Osteoblast (primary cell): ENCODE results near the gene TTC39A. TPM values are rescaled to one million over a fixed set of nuclear protein-coding genes. Genes with fewer than 3 reads are reported as not detected.

Experiments used
- DNase-seq: peaks from one replicate; pipeline ENCODE4 v3.0.0; 2011; ENCODE audit warnings: low spot score, mixed read lengths; ENCODE audit not compliant: insufficient read length; ENCODE audit errors: missing footprints
- H2AFZ ChIP-seq: 2 replicates; pipeline ENCODE4 v1.6.0; 2011; ENCODE audit warnings: mild to moderate bottlenecking, low read length
- H3K27ac ChIP-seq: 2 replicates; pipeline ENCODE4 v1.5.1; 2011; ENCODE audit warnings: mild to moderate bottlenecking, low read depth, low read length, moderate library complexity
- H3K27me3 ChIP-seq: 2 replicates; pipeline ENCODE4 v1.6.0; 2012; ENCODE audit warnings: mild to moderate bottlenecking, control low read depth, inconsistent platforms, low read length, moderate library complexity; ENCODE audit not compliant: insufficient read depth
- H3K36me3 ChIP-seq: 2 replicates; pipeline ENCODE4 v1.5.1; 2011; ENCODE audit warnings: mild to moderate bottlenecking, low read length, control low read depth, moderate library complexity; ENCODE audit not compliant: insufficient read depth
- H3K4me1 ChIP-seq: 2 replicates; pipeline ENCODE4 v1.5.1; 2011; ENCODE audit warnings: mild to moderate bottlenecking, low read length, control low read depth, moderate library complexity; ENCODE audit not compliant: insufficient read depth
- H3K4me2 ChIP-seq: 2 replicates; pipeline ENCODE4 v1.6.0; 2011; ENCODE audit warnings: mild to moderate bottlenecking, low read length; ENCODE audit not compliant: insufficient read depth
- H3K4me3 ChIP-seq: fragments of 200-600 bp; sonication (generic); 3 replicates; pipeline ENCODE4 v1.5.1; 2012; ENCODE audit warnings: mild to moderate bottlenecking, low read length, inconsistent platforms; ENCODE audit not compliant: insufficient read depth
- H3K79me2 ChIP-seq: 2 replicates; pipeline ENCODE4 v1.6.0; 2012; ENCODE audit warnings: mild to moderate bottlenecking, low read length, control low read depth, inconsistent platforms; ENCODE audit not compliant: insufficient read depth
- H3K9me3 ChIP-seq: 2 replicates; pipeline ENCODE4 v1.5.1; 2011; ENCODE audit warnings: low read depth, low read length, control low read depth
- H4K20me1 ChIP-seq: 2 replicates; pipeline ENCODE4 v1.6.0; 2012; ENCODE audit warnings: mild to moderate bottlenecking, low read length, control low read depth; ENCODE audit not compliant: insufficient read depth
- CTCF ChIP-seq: IDR thresholded peaks from 2 replicates; pipeline ENCODE4 v1.5.1; 2011; ENCODE audit warnings: mild to moderate bottlenecking, low read depth, low read length, moderate library complexity; ENCODE audit errors: extremely low read depth
- total RNA-seq: library from RNA; depleted of rRNA; stranded (reverse); fragments of >200 nt; gene quantifications from 2 replicates; pipeline ENCODE4 v1.2.3, GENCODE V29; 2012

TTC39A gene
- total RNA-seq, 1 donor, result 0.72 TPM

DNA sequence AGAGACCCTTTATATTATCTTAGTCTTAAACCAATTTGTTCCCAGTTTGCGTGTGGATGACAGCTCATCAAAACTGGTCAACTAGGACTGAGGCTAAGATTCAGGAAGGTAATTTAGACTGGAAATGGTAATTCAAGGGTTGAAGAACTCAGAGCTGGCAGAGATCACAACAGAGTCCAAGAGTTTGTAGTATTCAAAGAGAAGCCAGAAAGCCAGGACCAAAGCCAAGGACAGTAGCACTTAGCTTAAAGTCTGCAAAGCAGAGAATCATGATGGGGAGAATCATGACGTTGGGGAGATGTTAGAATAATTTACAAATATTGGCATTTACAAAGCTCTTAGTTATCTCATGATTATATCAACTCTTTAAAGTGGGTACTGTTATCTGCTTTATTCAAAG is 61.7 kb downstream of the TTC39A start:
- Histone ChIP-seq H3K9me3 (no peaks in the 10 kb centered on the region), H3K79me2 (peaks cover 68% of the 10 kb centered on the region), H2AFZ (no peak overlapping the region), H3K36me3 (peaks cover 20% of the 10 kb centered on the region), H3K27me3 (no peaks in the 10 kb centered on the region), H3K4me1 (peaks cover 68% of the 10 kb centered on the region), H4K20me1 (no peaks in the 10 kb centered on the region), H3K4me2 (peak overlapping the region; percentile 61), H3K27ac (peak overlapping the region; percentile 85), H3K4me3 (no peak overlapping the region)
- DNase-seq, result no peak
- no peak for TF ChIP-seq CTCF

- Histone ChIP-seq H3K27me3 (no peaks in the 10 kb centered on the region), H3K79me2 (peaks cover 80% of the 10 kb centered on the region), H2AFZ (no peak overlapping the region), H4K20me1 (no peaks in the 10 kb centered on the region), H3K36me3 (peaks cover 11% of the 10 kb centered on the region), H3K4me3 (no peak overlapping the region), H3K9me3 (no peaks in the 10 kb centered on the region), H3K4me1 (peaks cover 79% of the 10 kb centered on the region), H3K27ac (no peak overlapping the region), H3K4me2 (no peak overlapping the region)
- TF ChIP-seq CTCF, result no peak
- no peak for DNase-seq
Observed at GRCh38 chr1:51266791-51267190, 63.6 kb downstream of the TTC39A start.

DNA sequence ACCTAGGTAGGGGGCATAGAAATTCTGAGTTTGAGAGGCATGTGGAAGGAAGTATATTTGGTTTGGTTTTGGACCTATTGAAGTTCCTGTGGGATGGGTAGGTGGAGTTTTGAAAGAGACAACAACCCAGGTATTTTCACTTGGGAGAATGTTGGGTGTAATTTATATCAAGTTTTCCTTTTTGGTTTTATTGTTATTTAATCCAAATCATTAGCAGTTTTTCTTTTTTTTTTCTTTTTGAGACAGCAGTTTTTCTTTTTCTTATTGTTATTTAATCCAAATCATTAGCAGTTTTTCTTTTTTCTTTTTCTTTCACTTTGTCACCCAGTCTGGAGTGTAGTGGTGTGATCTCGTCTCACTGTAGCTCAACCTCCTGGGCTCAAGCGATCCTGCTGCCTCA is 64.2 kb downstream of the TTC39A start:
- peaks cover 80% of the 10 kb centered on the region for H3K79me2 ChIP-seq
- no peak for DNase-seq
- H3K36me3 ChIP-seq, result peaks cover 5% of the 10 kb centered on the region
- no peak overlapping the region for H2AFZ ChIP-seq
- no peak for TF ChIP-seq CTCF
- H3K4me1 ChIP-seq, result peaks cover 80% of the 10 kb centered on the region
- no peak overlapping the region for H3K4me3 ChIP-seq
- no peak overlapping the region for H3K4me2 ChIP-seq
- H4K20me1 ChIP-seq, result no peaks in the 10 kb centered on the region
- H3K27ac ChIP-seq, result no peak overlapping the region
- no peaks in the 10 kb centered on the region for H3K9me3 ChIP-seq
- H3K27me3 ChIP-seq, result no peaks in the 10 kb centered on the region

DNA sequence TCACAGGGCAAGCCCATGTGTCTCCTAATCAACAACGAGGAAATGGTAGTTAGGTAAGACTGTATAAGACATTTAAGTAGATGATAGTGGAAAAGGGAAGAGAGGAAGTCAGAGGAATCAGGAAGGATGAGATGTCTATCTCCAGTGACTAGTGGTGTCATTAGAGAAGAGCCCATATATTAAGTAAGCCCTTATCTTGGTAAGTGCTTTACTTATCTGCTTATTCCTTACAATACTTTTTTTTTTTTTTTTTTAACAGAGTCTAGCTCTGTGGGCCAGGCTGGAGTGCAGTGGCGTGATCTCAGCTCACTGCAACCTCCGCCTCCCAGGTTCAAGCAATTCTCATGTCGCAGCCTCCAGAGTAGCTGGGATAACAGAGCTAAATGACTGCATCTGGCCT is 64.7 kb downstream of the TTC39A start:
- DNase-seq, result no peak
- Histone ChIP-seq H3K4me3 (no peak overlapping the region), H3K27me3 (no peaks in the 10 kb centered on the region), H3K36me3 (no peaks in the 10 kb centered on the region), H3K27ac (no peak overlapping the region), H2AFZ (no peak overlapping the region), H4K20me1 (peaks cover 4% of the 10 kb centered on the region), H3K4me2 (no peak overlapping the region), H3K4me1 (peaks cover 80% of the 10 kb centered on the region), H3K79me2 (peaks cover 78% of the 10 kb centered on the region), H3K9me3 (no peaks in the 10 kb centered on the region)
- TF ChIP-seq CTCF, result no peak
